GM23338 (cell line): ENCODE results near the gene RHOBTB3. TPM values are rescaled to one million over a fixed set of nuclear protein-coding genes. Genes with fewer than 3 reads are reported as not detected.

ENCODE experiments used
- ATAC-seq: fragments of 200-7000 bp; cut with Tn5 transposase; 3 replicates; pipeline ENCODE4 v1.9.1; 2020
- DNase-seq: peaks from one replicate; pipeline ENCODE4 v3.0.0-alpha.2; 2015; ENCODE audit warnings: low spot score
- H2AFZ ChIP-seq: fragments of 200-600 bp; sonication (generic); 2 replicates; pipeline ENCODE4 v1.8.0; 2016; ENCODE audit warnings: antibody characterized with exemption, mild to moderate bottlenecking, moderate library complexity
- H3F3A ChIP-seq: fragments of 200-600 bp; sonication (generic); replicated peaks from 2 replicates; pipeline ENCODE4 v1.8.0; 2017; ENCODE audit warnings: antibody characterized with exemption, mixed run types, low read depth
- H3K27ac ChIP-seq: fragments of 200-600 bp; sonication (generic); 2 replicates; pipeline ENCODE4 v1.6.1; 2016; ENCODE audit warnings: low read depth
- H3K27me3 ChIP-seq: fragments of 200-600 bp; sonication (generic); 2 replicates; pipeline ENCODE4 v1.8.0; 2016; ENCODE audit warnings: mild to moderate bottlenecking, mixed run types, moderate library complexity; ENCODE audit not compliant: insufficient read depth
- H3K36me3 ChIP-seq: fragments of 200-600 bp; sonication (generic); 2 replicates; pipeline ENCODE4 v1.8.0; 2016; ENCODE audit warnings: mild to moderate bottlenecking; ENCODE audit not compliant: insufficient read depth
- H3K4me1 ChIP-seq: fragments of 200-600 bp; sonication (generic); 2 replicates; pipeline ENCODE4 v1.8.0; 2016; ENCODE audit warnings: mild to moderate bottlenecking, moderate library complexity; ENCODE audit not compliant: insufficient read depth
- H3K4me2 ChIP-seq: fragments of 200-600 bp; sonication (generic); 2 replicates; pipeline ENCODE4 v1.7.1; 2017; ENCODE audit warnings: mixed run types
- H3K4me3 ChIP-seq: fragments of 200-600 bp; sonication (generic); 2 replicates; pipeline ENCODE4 v1.6.1; 2016; ENCODE audit warnings: mixed run types
- H3K79me2 ChIP-seq: fragments of 200-600 bp; sonication (generic); replicated peaks from 2 replicates; pipeline ENCODE4 v1.8.0; 2017; ENCODE audit warnings: mild to moderate bottlenecking; ENCODE audit not compliant: insufficient read depth
- H3K9me2 ChIP-seq: fragments of 200-600 bp; sonication (generic); 2 replicates; pipeline ENCODE4 v1.8.0; 2017; ENCODE audit not compliant: insufficient read depth
- H4K20me1 ChIP-seq: fragments of 200-600 bp; sonication (generic); replicated peaks from 2 replicates; pipeline ENCODE4 v1.8.0; 2017; ENCODE audit warnings: mild to moderate bottlenecking; ENCODE audit not compliant: insufficient read depth
- H3K27ac Mint-ChIP-seq: 2 replicates; pipeline ENCODE4 v1.8.0; 2020; ENCODE audit warnings: inconsistent platforms, mild to moderate bottlenecking, moderate library complexity, mixed read lengths
- H3K27me3 Mint-ChIP-seq: 3 replicates; pipeline ENCODE4 v1.8.0; 2022; ENCODE audit warnings: low read depth, mild to moderate bottlenecking, moderate library complexity, mixed read lengths, inconsistent platforms; ENCODE audit not compliant: insufficient read depth, poor library complexity
- H3K36me3 Mint-ChIP-seq: 3 replicates; pipeline ENCODE4 v1.8.0; 2021; ENCODE audit warnings: low read depth, mild to moderate bottlenecking, inconsistent platforms, moderate library complexity, mixed read lengths
- H3K4me1 Mint-ChIP-seq: 3 replicates; pipeline ENCODE4 v1.8.0; 2020; ENCODE audit warnings: mild to moderate bottlenecking, inconsistent platforms, mixed read lengths
- H3K4me3 Mint-ChIP-seq: 3 replicates; pipeline ENCODE4 v1.8.0; 2021; ENCODE audit warnings: moderate library complexity, mild to moderate bottlenecking, inconsistent platforms, mixed read lengths
- H3K9me3 Mint-ChIP-seq: 3 replicates; pipeline ENCODE4 v1.8.0; 2020; ENCODE audit warnings: moderate library complexity, mild to moderate bottlenecking, inconsistent platforms, mixed read lengths
- CREB1 ChIP-seq: fragments of 250-450 bp; sonication (Bioruptor Pico); IDR thresholded peaks from 2 replicates; pipeline ENCODE4 v1.5.0; 2020; ENCODE audit warnings: low read depth, mild to moderate bottlenecking, moderate library complexity
- CTCF ChIP-seq, 2 experiments: fragments of 200-600 bp in 1 of 2; sonication (generic) in 1 of 2; conservative IDR thresholded peaks; 2 replicates each; pipeline versions ENCODE4 v1.5.1 to v1.6.1; 2016 to 2017; ENCODE audit warnings: antibody characterized with exemption in 2 of 2, low read depth in 2 of 2, mild to moderate bottlenecking in 2 of 2, moderate library complexity in 1 of 2
- EZH2 ChIP-seq: fragments of 200-600 bp; sonication (generic); IDR thresholded peaks from one replicate; pipeline ENCODE4 v1.8.0; 2017; ENCODE audit warnings: antibody characterized with exemption, mild to moderate bottlenecking, low read depth; ENCODE audit not compliant: unreplicated experiment
- EZH2phosphoT487 ChIP-seq: fragments of 200-600 bp; sonication (generic); IDR thresholded peaks from one replicate; pipeline ENCODE4 v1.8.1; 2018; ENCODE audit warnings: antibody characterized with exemption; ENCODE audit not compliant: unreplicated experiment
- JUNB ChIP-seq: IDR thresholded peaks from one replicate; pipeline ENCODE4 v1.6.1; 2016; ENCODE audit warnings: antibody characterized with exemption; ENCODE audit not compliant: unreplicated experiment
- NANOG ChIP-seq: IDR thresholded peaks from 2 replicates; pipeline ENCODE4 v1.6.1; 2016; ENCODE audit warnings: antibody characterized with exemption, borderline replicate concordance
- POLR2AphosphoS5 ChIP-seq: IDR thresholded peaks from 2 replicates; pipeline ENCODE4 v1.6.1; 2016; ENCODE audit warnings: antibody characterized with exemption, low read depth
- REST ChIP-seq: IDR thresholded peaks from one replicate; pipeline ENCODE4 v1.6.1; 2018; ENCODE audit warnings: antibody characterized with exemption; ENCODE audit not compliant: unreplicated experiment
- STAT1 ChIP-seq: IDR thresholded peaks from one replicate; pipeline ENCODE4 v1.6.1; 2016; ENCODE audit warnings: antibody characterized with exemption; ENCODE audit not compliant: unreplicated experiment
- ZNF114 ChIP-seq: fragments of 250-450 bp; sonication (Bioruptor Pico); IDR thresholded peaks from 2 replicates; pipeline ENCODE4 v1.5.0; 2020; ENCODE audit warnings: mild to moderate bottlenecking, moderate library complexity
- ZNF331 ChIP-seq: fragments of 250-450 bp; sonication (Bioruptor Pico); IDR thresholded peaks from 2 replicates; pipeline ENCODE4 v1.5.0; 2020; ENCODE audit warnings: low read depth, mild to moderate bottlenecking, moderate library complexity
- polyA plus RNA-seq: library from polyadenylated mRNA; unstranded; fragments of >200 nt; fragmentation: Nextera tagmentation; extraction: Ambion mirVana; gene quantifications from 2 replicates; pipeline ENCODE4 v1.2.1, GENCODE V29; 2016
- total RNA-seq: library from RNA; depleted of rRNA; stranded (reverse); fragments of >200 nt; shearing (Covaris generic); gene quantifications from 2 replicates; pipeline ENCODE4 v1.2.3, GENCODE V29; 2014
- TF ChIP-seq, protein P1 (sequence below): IDR thresholded peaks from 2 replicates; pipeline ENCODE4 v1.6.1; 2016; ENCODE audit warnings: antibody characterized with exemption
- TF ChIP-seq, protein P2 (sequence below): fragments of 250-450 bp; sonication (Bioruptor Pico); IDR thresholded peaks from 2 replicates; pipeline ENCODE4 v1.5.0; 2020; ENCODE audit warnings: mild to moderate bottlenecking, moderate library complexity

The RHOBTB3 gene
- total and polyA plus RNA-seq, 2 experiments from 2014 or later, result 10.0 to 13.4 TPM

DNA sequence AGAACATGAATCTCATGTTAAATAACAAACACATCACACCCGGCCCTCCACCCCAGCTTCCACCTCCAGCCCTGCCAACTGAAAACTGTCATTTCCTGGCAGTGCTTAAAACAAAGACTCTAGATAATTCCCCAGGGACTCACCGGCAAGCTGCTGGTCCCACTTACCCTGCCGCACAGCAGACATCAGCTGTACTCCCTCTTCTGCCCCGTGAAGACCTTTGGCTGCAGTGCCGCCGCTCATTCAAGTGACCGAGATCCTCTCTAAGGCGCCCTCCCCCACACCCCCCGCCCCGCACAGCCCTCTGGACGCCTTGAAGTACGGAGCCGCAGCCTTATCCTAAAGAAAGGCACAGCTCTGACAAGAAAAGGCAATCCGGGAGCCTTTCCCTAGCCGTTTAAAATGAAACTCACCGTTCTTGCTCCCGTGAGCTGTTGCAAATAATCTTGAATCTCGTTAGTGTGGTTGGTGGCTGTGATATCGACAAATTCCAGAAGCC, 91.0 kb downstream of the RHOBTB3 start:
- Mint-ChIP-seq H3K9me3 (no peaks in the 10 kb centered on the region), H3K27me3 (peaks cover 6% of the 10 kb centered on the region), H3K27ac (peak overlapping the region; percentile 42; the same call in 1 of the 2 replicates), H3K4me3 (peak overlapping the region; percentile 94), H3K36me3 (no peaks in the 10 kb centered on the region), H3K4me1 (peaks cover 44% of the 10 kb centered on the region)
- H3F3A ChIP-seq, result no peaks in the 10 kb centered on the region
- peak overlapping the region; percentile 84 for H3K4me2 ChIP-seq
- H3K4me1 ChIP-seq, result peaks cover 28% of the 10 kb centered on the region
- H4K20me1 ChIP-seq, result no peaks in the 10 kb centered on the region
- H3K27me3 ChIP-seq, result no peaks in the 10 kb centered on the region
- H3K79me2 ChIP-seq, result 0 out of 2 replicates have a peak, but pooled peaks cover 5% of the 10 kb centered on the region
- H3K4me3 ChIP-seq, result peak overlapping the region; percentile 77
- H3K27ac ChIP-seq, result peak overlapping the region; percentile 29; the same call in 1 of the 2 replicates
- no peaks in the 10 kb centered on the region for H3K9me2 ChIP-seq
- H3K36me3 ChIP-seq, result no peaks in the 10 kb centered on the region
- ATAC-seq (peak; percentile 68), DNase-seq (peak; percentile 71)
- no peak for TF ChIP-seq CREB1 (CRISPR knock-in tag)
- TF ChIP-seq, protein P1, sequence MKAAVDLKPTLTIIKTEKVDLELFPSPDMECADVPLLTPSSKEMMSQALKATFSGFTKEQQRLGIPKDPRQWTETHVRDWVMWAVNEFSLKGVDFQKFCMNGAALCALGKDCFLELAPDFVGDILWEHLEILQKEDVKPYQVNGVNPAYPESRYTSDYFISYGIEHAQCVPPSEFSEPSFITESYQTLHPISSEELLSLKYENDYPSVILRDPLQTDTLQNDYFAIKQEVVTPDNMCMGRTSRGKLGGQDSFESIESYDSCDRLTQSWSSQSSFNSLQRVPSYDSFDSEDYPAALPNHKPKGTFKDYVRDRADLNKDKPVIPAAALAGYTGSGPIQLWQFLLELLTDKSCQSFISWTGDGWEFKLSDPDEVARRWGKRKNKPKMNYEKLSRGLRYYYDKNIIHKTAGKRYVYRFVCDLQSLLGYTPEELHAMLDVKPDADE, result no peak
- TF ChIP-seq CTCF (conservative IDR thresholded peaks at IDR 0.05; ENCODE audit: low read depth in 2 of 2), result no peak
- TF ChIP-seq JUNB, result no peak
- no peak for TF ChIP-seq STAT1
- TF ChIP-seq ZNF331 (CRISPR knock-in tag), result no peak
- no peak for TF ChIP-seq NANOG
- TF ChIP-seq ZNF114 (CRISPR knock-in tag), result no peak
- no peak for TF ChIP-seq EZH2
- TF ChIP-seq, protein P2, sequence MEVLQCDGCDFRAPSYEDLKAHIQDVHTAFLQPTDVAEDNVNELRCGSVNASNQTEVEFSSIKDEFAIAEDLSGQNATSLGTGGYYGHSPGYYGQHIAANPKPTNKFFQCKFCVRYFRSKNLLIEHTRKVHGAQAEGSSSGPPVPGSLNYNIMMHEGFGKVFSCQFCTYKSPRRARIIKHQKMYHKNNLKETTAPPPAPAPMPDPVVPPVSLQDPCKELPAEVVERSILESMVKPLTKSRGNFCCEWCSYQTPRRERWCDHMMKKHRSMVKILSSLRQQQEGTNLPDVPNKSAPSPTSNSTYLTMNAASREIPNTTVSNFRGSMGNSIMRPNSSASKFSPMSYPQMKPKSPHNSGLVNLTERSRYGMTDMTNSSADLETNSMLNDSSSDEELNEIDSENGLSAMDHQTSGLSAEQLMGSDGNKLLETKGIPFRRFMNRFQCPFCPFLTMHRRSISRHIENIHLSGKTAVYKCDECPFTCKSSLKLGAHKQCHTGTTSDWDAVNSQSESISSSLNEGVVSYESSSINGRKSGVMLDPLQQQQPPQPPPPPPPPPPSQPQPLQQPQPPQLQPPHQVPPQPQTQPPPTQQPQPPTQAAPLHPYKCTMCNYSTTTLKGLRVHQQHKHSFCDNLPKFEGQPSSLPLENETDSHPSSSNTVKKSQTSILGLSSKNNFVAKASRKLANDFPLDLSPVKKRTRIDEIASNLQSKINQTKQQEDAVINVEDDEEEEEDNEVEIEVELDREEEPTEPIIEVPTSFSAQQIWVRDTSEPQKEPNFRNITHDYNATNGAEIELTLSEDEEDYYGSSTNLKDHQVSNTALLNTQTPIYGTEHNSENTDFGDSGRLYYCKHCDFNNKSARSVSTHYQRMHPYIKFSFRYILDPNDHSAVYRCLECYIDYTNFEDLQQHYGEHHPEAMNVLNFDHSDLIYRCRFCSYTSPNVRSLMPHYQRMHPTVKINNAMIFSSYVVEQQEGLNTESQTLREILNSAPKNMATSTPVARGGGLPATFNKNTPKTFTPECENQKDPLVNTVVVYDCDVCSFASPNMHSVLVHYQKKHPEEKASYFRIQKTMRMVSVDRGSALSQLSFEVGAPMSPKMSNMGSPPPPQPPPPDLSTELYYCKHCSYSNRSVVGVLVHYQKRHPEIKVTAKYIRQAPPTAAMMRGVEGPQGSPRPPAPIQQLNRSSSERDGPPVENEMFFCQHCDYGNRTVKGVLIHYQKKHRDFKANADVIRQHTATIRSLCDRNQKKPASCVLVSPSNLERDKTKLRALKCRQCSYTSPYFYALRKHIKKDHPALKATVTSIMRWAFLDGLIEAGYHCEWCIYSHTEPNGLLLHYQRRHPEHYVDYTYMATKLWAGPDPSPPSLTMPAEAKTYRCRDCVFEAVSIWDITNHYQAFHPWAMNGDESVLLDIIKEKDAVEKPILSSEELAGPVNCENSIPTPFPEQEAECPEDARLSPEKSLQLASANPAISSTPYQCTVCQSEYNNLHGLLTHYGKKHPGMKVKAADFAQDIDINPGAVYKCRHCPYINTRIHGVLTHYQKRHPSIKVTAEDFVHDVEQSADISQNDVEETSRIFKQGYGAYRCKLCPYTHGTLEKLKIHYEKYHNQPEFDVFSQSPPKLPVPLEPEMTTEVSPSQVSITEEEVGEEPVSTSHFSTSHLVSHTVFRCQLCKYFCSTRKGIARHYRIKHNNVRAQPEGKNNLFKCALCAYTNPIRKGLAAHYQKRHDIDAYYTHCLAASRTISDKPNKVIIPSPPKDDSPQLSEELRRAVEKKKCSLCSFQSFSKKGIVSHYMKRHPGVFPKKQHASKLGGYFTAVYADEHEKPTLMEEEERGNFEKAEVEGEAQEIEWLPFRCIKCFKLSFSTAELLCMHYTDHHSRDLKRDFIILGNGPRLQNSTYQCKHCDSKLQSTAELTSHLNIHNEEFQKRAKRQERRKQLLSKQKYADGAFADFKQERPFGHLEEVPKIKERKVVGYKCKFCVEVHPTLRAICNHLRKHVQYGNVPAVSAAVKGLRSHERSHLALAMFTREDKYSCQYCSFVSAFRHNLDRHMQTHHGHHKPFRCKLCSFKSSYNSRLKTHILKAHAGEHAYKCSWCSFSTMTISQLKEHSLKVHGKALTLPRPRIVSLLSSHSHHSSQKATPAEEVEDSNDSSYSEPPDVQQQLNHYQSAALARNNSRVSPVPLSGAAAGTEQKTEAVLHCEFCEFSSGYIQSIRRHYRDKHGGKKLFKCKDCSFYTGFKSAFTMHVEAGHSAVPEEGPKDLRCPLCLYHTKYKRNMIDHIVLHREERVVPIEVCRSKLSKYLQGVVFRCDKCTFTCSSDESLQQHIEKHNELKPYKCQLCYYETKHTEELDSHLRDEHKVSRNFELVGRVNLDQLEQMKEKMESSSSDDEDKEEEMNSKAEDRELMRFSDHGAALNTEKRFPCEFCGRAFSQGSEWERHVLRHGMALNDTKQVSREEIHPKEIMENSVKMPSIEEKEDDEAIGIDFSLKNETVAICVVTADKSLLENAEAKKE (CRISPR knock-in tag), result no peak
- TF ChIP-seq POLR2AphosphoS5, result no peak
- TF ChIP-seq REST, result no peak
- no peak for TF ChIP-seq EZH2phosphoT487
- peak overlapping the region; percentile 97 for H2AFZ ChIP-seq
